Stimulated activated naive CD8-positive, alpha-beta T cell treated with anti-CD3 and anti-CD28 coated beads, Interleukin-15, Interleukin-2, amounts not matched to agents 100 U/mL and 50 U/mL, for 24 hours (primary cell): ENCODE data around the gene EGFL8.
"Not testable (repeated sequence)": the region's sequence is repeated elsewhere in the genome, so short reads cannot be mapped to it uniquely, and the experiment has no call there.

Source experiments
- ATAC-seq: fragments of 150-1000 bp; cut with Tn5 transposase; one replicate; pipeline ENCODE4 v1.10.0; 2021
- DNase-seq: peaks from one replicate; pipeline ENCODE4 v3.0.0; 2021

Gene EGFL8

DNA sequence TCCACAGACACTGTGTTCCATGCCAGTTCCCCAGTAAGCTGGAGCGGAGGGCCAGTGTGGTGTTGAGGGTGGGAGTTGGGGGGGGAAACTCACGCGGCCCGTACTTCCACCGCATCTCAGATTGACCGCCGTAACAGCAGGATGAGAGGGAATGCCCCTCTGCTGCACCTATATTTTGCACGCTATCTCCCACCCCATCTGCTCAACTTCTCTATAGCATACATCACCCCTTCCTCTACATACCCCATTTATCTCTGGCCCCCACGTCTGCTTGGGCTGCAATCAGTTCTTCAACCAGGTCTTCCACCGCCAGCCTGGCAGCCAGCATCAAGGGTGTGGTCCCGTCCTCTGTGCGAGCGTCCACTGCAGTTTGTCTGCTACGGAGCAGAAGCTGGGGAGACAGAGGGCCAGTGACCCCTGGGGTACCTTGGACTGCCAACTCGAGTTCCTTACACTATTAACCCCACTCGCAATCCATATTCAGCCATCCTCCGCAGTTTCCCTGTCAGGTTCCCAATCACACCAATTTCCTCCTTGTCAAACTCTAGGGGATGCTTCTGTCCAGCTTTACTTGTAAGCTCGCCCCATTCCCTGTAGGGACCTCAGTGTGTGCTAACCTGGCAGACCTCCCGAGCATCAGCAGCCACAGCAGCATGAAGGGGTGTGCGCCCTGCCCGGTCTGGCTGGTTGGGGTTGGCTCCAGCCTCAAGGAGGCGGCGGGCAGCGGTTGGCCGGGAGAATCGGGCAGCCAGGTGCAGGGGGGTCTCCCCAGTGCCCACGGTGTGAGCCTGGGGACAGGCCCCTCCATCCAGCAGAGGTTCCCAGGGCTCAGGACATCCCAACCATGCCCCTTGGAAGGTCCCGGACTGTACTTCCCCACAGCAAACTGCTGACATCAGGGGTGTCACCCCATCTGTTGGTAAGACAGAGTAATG is 32.6 kb downstream of the EGFL8 start:
- DNase-seq, result no peak
- no peak for ATAC-seq

DNA sequence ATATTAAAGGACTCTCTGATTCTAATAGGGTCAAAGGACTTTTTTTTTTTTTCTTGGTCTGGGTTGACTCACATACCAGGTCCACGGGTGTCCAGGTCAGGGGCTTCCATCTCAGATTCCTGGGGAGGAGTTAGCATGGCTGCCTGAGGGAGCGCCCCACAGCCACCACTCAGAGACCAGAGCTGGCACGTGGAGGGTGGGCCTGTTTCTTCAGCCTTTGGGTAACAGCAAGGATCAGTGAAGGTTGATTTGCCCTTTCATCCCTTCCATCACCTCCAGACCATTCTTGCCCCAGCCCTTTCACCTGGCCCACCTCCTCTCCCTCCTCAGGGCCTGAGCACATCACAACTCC is 33.9 kb downstream of the EGFL8 start:
- no peak for DNase-seq
- ATAC-seq, result no peak

DNA sequence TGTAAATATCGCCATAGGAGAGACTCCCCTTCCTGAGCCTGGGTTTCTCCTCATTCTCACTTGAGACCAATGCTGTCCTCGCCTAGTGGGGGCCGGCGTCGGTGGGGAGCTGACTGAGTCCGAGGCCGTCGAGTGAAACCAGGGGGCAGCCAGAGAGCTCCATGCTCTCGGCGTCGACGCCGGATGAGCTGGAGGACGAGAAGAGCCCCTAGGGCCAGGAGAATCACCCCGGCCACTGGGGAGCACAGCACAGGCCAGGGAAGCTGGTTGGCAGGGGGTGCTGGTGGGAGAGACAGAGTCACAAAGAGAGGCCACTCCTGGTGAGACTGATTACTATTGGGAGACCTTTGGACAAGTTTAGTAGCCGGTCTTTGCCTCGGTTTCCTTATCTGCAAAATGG is 34.5 kb downstream of the EGFL8 start:
- ATAC-seq, result no peak
- DNase-seq, result no peak

DNA sequence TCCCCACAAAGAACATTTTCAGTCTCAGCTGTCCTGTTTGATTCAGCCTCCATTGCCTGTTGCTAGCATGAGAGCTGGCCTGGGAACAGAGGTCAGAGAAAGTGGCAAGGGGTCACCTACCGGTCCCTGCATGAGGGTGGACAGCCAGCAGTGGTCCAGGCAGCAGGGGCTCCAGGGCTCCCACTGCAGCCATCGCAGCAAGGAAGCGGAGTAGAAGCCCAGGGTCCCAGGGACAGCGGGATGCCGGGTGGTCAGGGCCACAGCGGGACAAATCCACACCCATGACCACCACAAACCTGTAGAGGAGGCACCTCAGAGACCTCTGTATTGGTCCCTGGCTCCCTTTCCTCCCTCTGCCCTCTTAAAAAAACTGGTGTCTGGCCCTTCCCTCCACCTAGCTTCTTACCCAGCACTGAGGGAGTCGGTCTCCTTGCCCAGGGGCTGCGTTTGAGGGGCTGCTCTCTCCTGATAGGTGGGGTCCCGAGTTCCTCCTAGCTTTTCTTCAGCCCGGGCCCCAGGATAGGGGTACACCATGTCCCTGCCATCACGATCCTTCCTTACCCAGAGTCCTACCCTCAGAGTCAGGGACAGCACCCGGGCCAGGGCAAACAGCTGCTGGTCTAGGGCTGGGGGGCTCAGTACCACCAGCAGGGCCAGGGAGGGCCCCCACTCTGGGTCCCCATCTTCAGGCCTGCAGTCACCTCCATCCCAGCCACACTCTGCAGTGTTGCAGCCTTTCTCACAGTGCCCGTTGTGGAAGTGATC is 36.5 kb downstream of the EGFL8 start:
- no peak for DNase-seq
- ATAC-seq, result no peak

DNA sequence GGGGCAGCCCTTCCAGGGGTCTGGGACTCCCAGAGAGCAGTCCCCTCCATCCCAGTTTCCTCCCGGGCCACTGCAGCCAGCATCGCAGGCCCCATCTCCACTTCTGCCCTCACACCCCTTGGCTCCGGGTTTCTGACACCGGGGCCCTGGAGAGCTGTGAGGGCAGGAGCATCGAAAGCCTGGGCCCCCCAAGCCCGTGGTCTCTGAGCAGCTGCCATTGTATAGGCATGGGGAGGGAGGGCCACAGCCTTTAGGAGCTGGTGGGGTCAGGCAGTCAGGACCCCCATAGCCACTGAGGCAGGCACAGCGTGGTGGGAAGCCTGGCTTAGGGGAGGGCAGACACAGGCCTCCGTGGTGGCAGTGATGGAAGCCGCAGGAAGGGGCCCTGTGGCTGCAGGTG is 37.8 kb downstream of the EGFL8 start:
- no peak for ATAC-seq
- DNase-seq, result no peak

DNA sequence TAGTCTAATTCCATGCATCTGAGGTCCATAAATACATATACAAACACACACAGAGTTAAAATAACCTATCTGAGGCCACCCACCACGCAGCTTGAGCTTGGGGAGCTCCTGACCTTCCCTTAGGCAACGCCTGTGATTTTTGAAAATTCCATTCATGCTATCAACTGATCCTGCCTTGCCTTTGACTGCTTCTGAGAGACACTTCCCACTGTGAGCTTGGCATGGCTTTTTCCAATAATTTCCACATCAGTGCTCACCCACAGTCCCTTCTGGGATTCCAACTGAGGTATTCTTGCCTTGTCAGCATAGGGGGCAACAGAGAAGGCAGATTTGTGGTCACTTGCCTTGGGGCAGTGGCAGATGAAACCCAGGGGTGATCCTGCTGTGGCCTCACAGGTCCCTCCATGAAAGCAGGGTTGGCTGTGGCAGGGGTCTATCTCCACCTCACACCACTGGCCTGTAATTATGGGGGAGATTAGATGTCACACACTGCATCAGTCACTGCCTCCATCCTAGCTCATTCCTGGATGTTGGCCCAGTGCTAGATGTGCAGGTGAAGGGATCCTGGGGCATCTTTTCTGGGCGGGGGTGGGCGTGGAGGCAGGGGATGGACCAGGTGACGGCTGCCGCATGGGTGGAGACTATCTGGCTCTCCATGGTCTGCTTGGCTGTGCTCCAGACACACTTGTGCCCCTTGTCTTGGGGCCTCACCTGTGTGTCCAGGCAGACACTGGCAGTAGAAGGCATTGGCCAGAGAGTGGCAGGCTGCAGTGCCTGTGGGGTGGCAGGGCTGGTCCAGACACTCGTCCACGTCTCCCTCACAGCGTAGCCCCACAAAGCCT is 39.3 kb downstream of the EGFL8 start:
- ATAC-seq, result no peak
- no peak for DNase-seq

DNA sequence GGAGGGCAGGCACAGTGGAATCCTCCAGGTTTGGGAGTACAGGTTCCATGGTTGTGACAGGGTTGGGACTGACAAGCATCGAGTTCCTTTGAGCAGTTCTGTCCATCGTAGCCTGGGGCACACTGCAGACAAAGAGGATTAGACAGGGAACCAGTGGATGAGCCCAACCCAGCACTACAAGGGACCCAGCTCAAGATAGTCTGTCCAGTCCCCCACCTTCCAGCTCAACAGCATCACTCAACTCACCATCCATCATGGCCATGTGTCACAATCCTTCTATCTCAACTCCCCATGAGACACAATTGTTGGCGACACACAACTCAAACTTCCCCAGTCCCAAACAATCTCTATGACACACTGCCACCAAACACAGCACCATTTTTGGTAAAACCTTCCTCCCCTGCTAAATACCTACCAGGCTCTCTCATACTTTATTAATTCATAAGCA is 39.9 kb downstream of the EGFL8 start:
- ATAC-seq, result no peak
- no peak for DNase-seq

DNA sequence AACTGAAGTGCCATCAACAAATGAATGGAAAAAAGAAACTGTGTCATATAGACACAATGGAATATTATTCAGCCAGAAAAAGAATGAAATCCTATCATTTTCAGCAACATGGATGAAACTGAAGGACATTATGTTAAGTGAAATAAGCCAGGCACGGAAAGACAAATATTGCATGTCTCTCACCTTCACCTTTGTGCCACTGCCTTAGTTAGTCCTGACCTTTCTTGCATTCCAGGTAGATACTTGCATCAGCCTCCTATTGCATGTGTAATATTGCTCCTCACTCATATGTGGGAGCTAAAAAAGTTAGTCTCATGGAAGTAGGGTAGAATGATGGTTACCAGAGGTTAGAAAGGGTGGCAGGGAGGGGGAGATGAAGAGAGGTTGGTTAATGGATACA is 44.6 kb downstream of the EGFL8 start:
- ATAC-seq (no peak), DNase-seq (no peak)

DNA sequence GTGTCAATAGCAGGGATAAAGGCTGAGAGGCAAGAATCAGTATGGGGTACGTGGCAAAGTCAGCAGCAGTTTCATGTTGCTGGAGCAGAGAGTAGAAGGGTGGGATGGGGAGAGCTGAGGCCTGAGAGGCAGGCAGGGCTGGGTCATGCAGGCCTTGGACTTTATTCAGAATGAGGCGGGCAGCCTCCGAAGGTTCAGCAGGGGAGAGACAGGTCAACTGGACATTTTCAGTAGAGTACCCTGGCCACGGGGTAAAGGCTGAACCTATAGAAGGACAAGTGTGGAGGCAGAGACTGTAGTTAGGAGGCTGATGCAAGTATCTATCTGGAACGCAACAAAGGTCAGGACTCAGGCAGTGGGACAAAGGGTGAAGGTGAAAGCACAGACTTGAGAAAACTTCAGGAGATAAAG is 45.8 kb downstream of the EGFL8 start:
- ATAC-seq (no peak), DNase-seq (no peak)

DNA sequence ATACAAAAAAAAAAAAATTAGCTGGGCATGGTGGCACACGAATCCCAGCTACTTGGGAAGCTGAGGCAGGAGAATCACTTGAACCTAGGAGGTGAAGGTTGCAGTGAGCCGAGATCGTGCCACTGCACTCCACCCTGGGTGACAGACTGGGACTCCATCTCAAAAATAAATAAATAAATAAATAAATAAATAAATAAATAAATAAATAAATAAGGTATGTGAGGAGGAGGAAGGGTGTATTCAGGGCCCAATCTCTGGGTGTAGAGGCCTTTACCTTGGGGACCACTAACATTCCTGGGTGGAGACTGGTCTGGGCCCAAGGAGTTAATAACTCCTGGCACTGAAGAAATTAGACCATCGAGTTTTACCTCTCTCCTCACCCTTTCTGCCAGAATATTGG is 47.0 kb downstream of the EGFL8 start:
- not testable (repeated sequence) for DNase-seq, ATAC-seq

DNA sequence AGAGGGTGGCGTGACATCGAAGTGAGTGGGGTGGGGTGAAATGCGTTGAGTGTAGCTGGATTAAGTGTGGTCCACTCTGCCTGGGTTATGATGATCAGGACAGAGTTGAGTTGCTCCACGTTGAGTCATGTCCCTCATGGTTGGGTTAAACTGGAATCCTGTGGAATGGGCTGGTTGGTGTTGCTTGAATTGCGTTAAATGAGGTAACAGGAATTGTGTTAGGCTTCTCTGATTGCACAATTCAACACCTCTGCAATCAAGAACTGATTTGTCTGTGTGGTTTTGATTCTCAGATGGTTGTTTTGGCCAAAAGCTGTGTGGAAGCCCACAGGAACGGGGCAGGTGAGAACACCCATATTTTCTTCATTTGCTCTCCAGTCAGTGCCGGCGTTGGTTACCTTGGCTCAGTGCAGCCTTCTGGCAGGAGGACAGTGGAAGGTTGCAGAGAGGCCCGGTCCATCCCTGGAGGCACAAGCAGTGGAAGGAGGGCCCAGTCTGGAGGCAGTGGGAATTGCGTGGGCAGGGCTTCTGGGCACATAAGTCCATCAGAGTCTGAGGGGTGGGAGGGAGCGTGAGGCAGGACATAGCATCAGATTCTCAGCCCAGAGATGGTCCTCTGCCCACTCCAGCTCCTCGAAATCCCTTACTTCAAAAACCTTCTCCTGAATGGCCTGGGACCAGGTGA is 47.8 kb downstream of the EGFL8 start:
- ATAC-seq, result no peak

DNA sequence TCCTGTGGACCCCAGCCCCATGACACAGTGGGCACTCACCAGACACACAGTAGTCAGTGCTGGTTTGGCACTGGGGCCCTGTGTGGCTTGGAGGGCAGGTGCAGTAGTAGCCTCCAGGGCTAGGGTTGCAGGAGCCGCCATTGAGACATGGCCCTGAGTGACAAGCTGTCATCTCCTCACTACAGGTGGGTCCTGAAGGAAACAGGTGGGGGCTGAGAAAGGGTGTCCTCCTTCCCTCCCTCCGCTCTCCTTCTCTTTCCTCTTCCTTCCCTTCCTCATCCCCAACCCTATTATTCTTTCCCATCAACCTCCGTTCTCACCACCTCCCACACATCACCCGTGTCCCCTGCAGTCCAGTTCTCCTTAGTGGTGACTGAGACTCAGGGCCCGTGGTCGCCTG is 49.3 kb downstream of the EGFL8 start:
- DNase-seq, result no peak
- ATAC-seq, result no peak

More for the DNA sequence above, 47.8 kb downstream of the EGFL8 start:
- DNase-seq, result no peak

DNA sequence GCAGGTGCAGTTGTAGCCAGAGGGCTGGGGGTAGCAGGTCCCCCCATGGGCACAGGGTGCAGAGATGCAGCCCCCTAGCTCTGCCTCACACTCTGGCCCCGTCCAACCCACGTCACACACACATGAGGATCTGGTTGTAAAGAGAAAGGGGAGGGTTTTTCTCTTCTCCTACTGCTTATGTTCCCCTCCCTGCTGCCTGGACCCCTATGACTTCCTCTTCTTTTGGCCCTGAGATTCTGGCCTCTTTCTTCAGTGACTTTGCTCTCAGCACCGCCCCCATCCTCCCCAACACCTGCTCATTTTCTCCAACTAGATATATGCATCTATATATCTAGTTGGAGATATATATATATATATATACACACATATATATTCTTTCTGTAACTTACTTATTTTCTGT is 49.7 kb downstream of the EGFL8 start:
- DNase-seq, result no peak
- ATAC-seq, result no peak

DNA sequence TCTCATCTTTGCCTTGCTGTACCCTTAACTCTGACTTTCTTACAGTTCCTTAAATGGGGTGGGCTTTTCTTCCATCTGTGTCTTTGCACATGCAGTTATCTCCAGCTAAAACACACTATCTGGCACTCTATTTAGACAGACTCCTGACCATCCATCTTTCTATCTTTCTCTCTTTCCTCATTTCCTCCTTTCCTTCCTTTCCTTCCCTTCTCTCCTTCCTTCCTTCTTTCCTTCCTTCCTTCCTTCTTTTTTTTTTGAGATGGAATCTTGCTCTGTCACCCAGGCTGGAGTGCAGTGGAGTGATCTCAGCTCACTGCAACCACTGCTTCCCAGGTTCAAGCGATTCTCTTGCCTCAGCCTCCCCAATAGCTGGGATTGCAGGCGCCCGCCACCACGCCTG is 51.2 kb downstream of the EGFL8 start:
- ATAC-seq, result no peak
- DNase-seq, result no peak

DNA sequence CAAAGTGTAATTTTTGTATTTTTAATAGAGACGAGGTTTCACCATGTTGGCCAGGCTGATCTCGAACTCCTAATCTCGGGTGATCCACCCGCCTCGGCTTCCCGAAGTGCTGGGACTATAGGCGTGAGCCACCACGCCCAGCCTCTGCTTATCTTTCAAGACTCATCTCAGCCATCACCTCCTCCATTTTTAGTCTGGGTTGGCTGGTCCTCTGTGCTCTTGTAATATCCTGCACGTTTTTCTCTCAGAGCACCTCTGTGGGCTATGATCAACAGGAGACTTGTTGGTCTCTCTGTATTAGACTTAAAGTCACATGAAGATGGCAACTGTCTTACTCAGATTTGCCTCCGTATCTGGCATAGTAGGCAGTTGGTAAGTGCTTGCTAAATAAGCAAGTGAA is 51.9 kb downstream of the EGFL8 start:
- ATAC-seq, result no peak
- DNase-seq, result no peak

DNA sequence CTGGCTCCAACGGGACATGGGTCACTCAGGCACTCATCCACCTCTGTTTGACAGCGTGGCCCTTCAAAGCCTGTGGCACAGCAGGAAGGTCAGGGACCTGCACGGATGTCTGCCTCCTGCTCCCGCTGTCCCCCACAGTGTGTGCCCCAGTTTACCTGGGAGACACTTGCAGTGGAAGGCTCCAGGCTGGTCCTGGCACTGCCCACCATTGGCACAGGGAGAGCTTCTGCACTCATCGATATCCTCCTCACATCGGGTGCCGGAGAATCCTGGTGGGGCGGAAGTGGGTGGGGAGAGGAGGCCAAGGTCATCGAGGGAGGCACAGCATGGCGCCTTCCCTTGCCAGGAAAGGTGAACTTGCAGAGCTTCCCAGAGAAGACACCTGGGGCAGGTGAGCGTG is 52.6 kb downstream of the EGFL8 start:
- DNase-seq (no peak), ATAC-seq (no peak)
